Measurements from ENCODE around the gene ANK3. TPM values are rescaled to one million over a fixed set of nuclear protein-coding genes. Genes with fewer than 3 reads are reported as not detected.

Gene ANK3
- total and polyA plus RNA-seq, 2 experiments from 2014 or later, result 46.5 to 85.2 TPM

GRCh38 chr10:60086421-60086820, 303.3 kb downstream of the ANK3 start (continued):
- no peak for TF ChIP-seq ZNF331 (CRISPR knock-in tag; IDR thresholded peaks at IDR 0.05; ENCODE audit: low read depth)
- TF ChIP-seq JUNB (IDR thresholded peaks at IDR 0.05; ENCODE audit: unreplicated experiment), result no peak
- no peak for TF ChIP-seq REST (IDR thresholded peaks at IDR 0.05; ENCODE audit: unreplicated experiment)
- TF ChIP-seq, protein P1, sequence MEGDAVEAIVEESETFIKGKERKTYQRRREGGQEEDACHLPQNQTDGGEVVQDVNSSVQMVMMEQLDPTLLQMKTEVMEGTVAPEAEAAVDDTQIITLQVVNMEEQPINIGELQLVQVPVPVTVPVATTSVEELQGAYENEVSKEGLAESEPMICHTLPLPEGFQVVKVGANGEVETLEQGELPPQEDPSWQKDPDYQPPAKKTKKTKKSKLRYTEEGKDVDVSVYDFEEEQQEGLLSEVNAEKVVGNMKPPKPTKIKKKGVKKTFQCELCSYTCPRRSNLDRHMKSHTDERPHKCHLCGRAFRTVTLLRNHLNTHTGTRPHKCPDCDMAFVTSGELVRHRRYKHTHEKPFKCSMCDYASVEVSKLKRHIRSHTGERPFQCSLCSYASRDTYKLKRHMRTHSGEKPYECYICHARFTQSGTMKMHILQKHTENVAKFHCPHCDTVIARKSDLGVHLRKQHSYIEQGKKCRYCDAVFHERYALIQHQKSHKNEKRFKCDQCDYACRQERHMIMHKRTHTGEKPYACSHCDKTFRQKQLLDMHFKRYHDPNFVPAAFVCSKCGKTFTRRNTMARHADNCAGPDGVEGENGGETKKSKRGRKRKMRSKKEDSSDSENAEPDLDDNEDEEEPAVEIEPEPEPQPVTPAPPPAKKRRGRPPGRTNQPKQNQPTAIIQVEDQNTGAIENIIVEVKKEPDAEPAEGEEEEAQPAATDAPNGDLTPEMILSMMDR (conservative IDR thresholded peaks at IDR 0.05; ENCODE audit: low read depth in 2 of 2), result no peak
- TF ChIP-seq, protein P2, sequence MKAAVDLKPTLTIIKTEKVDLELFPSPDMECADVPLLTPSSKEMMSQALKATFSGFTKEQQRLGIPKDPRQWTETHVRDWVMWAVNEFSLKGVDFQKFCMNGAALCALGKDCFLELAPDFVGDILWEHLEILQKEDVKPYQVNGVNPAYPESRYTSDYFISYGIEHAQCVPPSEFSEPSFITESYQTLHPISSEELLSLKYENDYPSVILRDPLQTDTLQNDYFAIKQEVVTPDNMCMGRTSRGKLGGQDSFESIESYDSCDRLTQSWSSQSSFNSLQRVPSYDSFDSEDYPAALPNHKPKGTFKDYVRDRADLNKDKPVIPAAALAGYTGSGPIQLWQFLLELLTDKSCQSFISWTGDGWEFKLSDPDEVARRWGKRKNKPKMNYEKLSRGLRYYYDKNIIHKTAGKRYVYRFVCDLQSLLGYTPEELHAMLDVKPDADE (IDR thresholded peaks at IDR 0.05), result no peak

DNA sequence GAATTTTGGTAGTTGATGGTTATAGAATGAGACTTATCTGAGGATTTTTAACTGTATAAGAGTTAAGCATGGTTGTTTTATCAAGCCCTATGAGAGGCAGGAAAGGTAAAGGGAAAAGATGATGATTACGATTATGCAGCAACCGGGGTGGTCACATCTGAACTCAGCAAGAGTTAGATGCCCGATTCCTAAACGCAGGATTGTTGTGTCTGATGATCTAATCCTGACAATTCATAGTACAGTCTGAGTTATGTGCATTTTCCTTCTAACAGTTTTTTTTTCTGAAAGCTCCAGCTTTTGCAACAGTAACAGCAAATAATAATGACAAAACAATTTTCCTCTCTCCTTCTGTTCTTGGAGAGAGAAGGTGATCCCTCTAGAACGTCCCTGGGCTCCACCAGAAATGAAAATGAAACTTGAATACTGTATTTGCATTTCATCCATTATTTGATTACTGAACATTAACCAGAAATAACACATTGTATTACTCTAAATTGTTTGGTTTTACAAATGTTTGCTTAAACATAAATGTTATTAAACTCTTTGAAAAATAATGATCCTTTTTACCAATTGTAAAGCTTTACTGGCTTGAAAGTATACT, 306.8 kb downstream of the ANK3 start:
- Mint-ChIP-seq H3K27me3 (ENCODE audit: insufficient read depth, low read depth, poor library complexity) (no peaks in the 10 kb centered on the region), H3K36me3 (ENCODE audit: low read depth) (peaks cover 23% of the 10 kb centered on the region; the same call in 2 of the 3 replicates), H3K4me1 (peaks cover 24% of the 10 kb centered on the region), H3K4me3 (no peak overlapping the region), H3K9me3 (no peaks in the 10 kb centered on the region), H3K27ac (no peak overlapping the region)
- no peak for DNase-seq (ENCODE audit: low spot score)
- no peaks in the 10 kb centered on the region for H3K9me2 ChIP-seq (ENCODE audit: insufficient read depth)
- H3K4me2 ChIP-seq, result no peak overlapping the region; the same call in 1 of the 2 replicates
- no peak for ATAC-seq
- H3K4me1 ChIP-seq (ENCODE audit: insufficient read depth), result peaks cover 20% of the 10 kb centered on the region
- no peaks in the 10 kb centered on the region for H3K27me3 ChIP-seq (ENCODE audit: insufficient read depth)
- H2AFZ ChIP-seq, result no peak overlapping the region
- H3K79me2 ChIP-seq (replicated peaks; ENCODE audit: insufficient read depth), result no peaks in the 10 kb centered on the region
- H3F3A ChIP-seq (replicated peaks; ENCODE audit: low read depth), result no peaks in the 10 kb centered on the region
- no peaks in the 10 kb centered on the region for H3K36me3 ChIP-seq (ENCODE audit: insufficient read depth)
- no peak overlapping the region for H3K4me3 ChIP-seq
- no peak overlapping the region for H3K27ac ChIP-seq (ENCODE audit: low read depth)
- H4K20me1 ChIP-seq (replicated peaks; ENCODE audit: insufficient read depth), result no peaks in the 10 kb centered on the region
- TF ChIP-seq CREB1 (CRISPR knock-in tag; IDR thresholded peaks at IDR 0.05; ENCODE audit: low read depth), result no peak
- no peak for TF ChIP-seq EZH2phosphoT487 (IDR thresholded peaks at IDR 0.05; ENCODE audit: unreplicated experiment)
- TF ChIP-seq ZNF114 (CRISPR knock-in tag; IDR thresholded peaks at IDR 0.05), result no peak
- TF ChIP-seq ZNF331 (CRISPR knock-in tag; IDR thresholded peaks at IDR 0.05; ENCODE audit: low read depth), result no peak
- TF ChIP-seq, protein P2 (IDR thresholded peaks at IDR 0.05), result no peak
- no peak for TF ChIP-seq EZH2 (IDR thresholded peaks at IDR 0.05; ENCODE audit: low read depth, unreplicated experiment)
- TF ChIP-seq, protein P1 (conservative IDR thresholded peaks at IDR 0.05; ENCODE audit: low read depth in 2 of 2), result no peak
- no peak for TF ChIP-seq NANOG (IDR thresholded peaks at IDR 0.05; ENCODE audit: borderline replicate concordance)
- no peak for TF ChIP-seq REST (IDR thresholded peaks at IDR 0.05; ENCODE audit: unreplicated experiment)

Data from GM23338 (cell line).